ENCODE results near the gene ANKDD1A.

ANKDD1A gene

GRCh38 chr15:64975390-64975789, 63.7 kb downstream of the ANKDD1A start:
- no peak for DNase-seq

GRCh38 chr15:64979252-64979710, 67.6 kb downstream of the ANKDD1A start:
- no peak for DNase-seq

- no peak for DNase-seq
Observed at GRCh38 chr15:64981812-64982431, 70.2 kb downstream of the ANKDD1A start.

DNA sequence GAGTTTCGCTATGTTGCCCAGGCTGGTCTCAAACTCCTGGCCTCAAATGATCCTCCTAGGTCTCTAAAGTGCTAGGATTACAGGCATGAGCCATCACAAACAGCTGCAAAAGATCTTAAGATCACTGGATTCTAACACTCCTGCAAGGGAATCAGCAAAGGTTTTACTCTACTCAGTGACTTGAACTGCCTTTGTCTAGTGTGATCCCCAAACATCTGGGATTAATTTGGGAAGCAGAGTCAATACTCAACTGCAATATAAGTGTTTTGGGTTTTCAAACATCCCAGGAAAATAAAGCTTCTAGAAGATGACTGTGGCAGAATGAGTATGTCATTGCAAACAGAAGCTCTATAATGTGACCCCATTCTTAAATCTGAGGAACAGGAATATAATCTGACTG, 70.8 kb downstream of the ANKDD1A start:
- DNase-seq, result no peak

DNA sequence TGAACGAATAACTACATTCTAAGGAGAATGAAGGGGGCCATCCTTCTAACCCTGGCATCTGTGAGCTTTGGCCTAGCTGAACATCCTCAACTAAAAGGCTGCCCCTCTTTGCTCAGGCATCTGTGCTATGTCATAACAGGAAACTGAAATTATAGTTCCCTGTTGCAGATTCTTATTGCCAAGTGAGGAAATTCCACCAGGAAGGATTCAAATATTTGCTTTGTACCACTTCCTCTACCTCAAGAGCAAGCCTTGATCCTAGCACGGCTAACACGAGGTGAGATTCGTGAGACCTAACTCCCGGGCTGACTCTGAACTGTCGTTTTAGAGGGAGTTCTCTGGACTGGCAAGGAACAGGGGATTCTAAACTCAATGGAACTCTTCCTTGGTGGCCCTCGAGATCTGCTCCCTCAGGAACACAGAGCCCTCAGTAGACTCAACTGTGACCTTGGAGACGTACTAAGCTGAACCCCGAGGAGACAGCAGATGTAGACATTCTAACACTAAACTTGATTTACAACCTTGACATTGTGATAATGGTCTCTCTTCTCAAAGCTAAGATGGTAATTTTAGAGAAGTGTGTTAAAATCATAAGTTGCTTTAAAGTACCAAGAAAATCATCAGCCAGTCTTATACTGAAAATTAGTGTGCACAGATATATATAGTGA, 73.8 kb downstream of the ANKDD1A start:
- DNase-seq, result peak; percentile 10

DNA sequence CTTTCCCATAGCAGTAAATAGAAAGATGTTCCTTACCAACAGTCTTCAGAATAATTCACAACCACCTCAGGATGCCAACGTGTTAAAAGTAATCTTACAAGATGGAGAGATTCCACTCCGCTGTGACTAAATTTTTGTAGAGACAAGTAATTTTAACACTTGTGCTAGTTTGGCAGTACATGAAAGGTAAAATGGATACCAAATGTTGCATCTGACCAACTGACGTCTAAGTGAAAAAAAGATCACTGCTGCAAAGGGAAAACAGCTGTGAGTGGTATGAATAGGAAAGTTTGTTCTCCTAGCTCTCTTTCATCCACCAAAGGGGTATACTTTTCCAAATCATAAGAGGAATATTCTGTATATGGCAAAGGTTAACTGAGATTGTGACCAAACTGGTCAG, 75.4 kb downstream of the ANKDD1A start:
- no peak for DNase-seq

GRCh38 chr15:64989416-64990167, 77.9 kb downstream of the ANKDD1A start, which contains the start of gene SPG21:
SPG21 (minus strand) TSS chr15:64989914; CDS start chr15:64983569, 6,345 bp downstream.
- peak; percentile 79 for DNase-seq

GRCh38 chr15:64990168-64990470, 78.4 kb downstream of the ANKDD1A start:
- no peak for DNase-seq

- DNase-seq, result no peak
Observed at GRCh38 chr15:64991536-64992135, 79.9 kb downstream of the ANKDD1A start.

- no peak for DNase-seq
Observed at GRCh38 chr15:64993290-64993689, 81.6 kb downstream of the ANKDD1A start.

DNA sequence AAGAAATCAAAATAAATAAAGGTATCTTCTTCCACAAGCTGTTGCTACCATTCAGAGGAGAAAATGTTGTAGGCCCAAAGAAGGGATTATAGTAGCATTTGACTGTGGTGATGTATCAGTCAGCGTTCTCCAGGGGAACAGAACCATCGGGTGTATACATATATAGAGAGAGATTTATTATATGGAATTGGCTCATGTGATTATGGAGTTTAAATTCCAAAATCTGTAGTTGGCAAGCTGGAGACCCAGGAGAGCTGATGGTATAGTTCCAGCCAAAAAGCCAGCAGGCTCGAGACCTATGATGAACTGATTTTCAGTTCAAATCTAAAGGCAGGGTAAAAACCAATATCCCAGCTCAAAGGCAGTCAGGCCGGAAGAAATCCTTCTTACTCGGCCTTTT, 85.4 kb downstream of the ANKDD1A start:
- no peak for DNase-seq

DNA sequence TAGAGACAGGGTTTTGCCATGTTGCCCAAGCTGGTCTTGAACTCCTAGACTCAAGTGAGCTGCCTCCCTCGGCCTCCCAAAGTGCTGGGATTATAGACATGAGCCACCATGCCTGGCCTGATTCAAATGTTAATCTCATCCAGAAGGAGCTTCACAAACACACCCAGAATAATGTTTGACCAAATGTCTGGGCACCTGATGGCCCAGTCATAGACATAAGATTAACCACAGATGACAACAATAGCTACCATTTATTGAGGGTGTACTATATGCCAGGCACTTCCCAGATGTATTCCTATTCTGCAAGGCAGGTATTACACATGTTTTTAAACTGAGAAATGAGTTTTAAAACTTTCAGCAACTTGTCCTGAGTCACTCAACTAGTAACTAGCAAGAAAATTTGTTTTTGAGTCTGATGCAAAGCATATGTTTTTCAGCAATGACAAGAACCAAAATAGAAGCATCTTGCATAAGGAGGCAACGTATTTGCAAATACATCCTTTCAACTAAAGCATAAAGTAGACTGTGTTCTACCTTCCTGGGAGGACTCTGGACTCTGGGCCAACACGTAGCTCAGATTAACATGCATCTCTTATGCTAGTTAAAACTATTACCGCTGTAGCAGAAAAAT, 86.2 kb downstream of the ANKDD1A start:
- DNase-seq, result no peak

DNA sequence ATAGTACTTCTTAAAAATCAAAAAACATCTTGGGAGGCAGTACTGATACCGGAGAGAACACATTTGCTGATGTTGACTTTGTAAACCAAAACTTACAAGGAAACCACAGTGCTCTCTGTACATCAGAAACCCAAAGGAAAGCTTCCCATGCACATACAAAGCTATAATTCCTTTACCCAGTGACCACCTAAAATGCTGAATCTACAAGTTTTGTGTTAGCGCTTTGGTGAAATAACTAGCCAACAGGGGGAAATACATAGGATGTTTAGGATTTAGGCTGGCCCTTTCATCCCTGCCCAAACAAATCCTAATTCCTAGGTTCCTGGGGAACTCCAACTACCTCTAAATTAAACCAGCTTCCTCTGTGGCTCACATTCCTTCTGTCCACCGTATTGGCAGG, 93.3 kb downstream of the ANKDD1A start:
- no peak for DNase-seq

DNA sequence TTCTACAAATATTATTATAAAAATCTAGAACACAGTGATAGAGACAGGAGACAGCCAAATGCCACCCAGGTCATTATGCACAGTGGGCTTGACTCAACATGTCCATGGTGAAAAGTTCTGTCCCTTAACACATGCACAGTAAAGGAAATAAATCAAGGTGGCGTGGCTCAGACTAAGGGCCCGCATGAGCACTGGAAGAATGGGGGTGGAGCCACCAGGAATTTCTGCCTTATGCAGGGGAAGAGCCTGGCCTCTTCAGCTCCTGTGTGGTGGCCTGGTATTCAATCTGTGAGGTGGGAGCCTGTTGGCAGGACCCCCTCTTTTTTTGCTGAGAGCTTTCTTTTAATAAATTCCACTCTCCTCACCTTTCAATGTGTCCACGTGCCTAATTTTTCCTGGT, 95.2 kb downstream of the ANKDD1A start:
- DNase-seq, result no peak
